Measurements from ENCODE around the gene ANGPTL8. TPM values are rescaled to one million over a fixed set of nuclear protein-coding genes. Genes with fewer than 3 reads are reported as not detected.

ANGPTL8 gene
- total and polyA plus RNA-seq, 4 donors, result 32.4 to 107 (median 67.6) TPM

- DNase-seq (ENCODE audit: low spot score), result no peak
- Histone ChIP-seq H3K4me3 (ENCODE audit: low read depth in 1 of 3, low read length in 3 of 3) (no peak overlapping the region), H3K36me3 (ENCODE audit: control insufficient read depth in 4 of 4, insufficient read depth in 3 of 4, low read depth in 1 of 4, low read length in 3 of 4) (peaks cover 0 to 18% (median 3%) of the 10 kb centered on the region in 4 donors), H3K27me3 (ENCODE audit: control insufficient read depth in 4 of 4, insufficient read depth in 4 of 4, low read length in 3 of 4) (no peaks in the 10 kb centered on the region), H3K9ac (ENCODE audit: low read depth in 1 of 2, low read length in 2 of 2) (no peak overlapping the region), H3K9me3 (ENCODE audit: control insufficient read depth in 4 of 4, low read length in 3 of 4) (no peaks in the 10 kb centered on the region), H3K27ac (ENCODE audit: low read depth in 1 of 2, low read length in 2 of 2) (no peak overlapping the region), H3K4me1 (ENCODE audit: control insufficient read depth in 4 of 4, insufficient read depth in 4 of 4, low read length in 3 of 4) (peaks cover 0 to 9% (median 6%) of the 10 kb centered on the region in 4 donors)
- TF ChIP-seq HNF4G (IDR thresholded peaks at IDR 0.05) (no peak), JUND (IDR thresholded peaks at IDR 0.05) (no peak), FOXA1 (IDR thresholded peaks at IDR 0.05) (no peak), ZBTB33 (IDR thresholded peaks at IDR 0.05) (no peak), RXRA (IDR thresholded peaks at IDR 0.05) (no peak), CTCF (IDR thresholded peaks at IDR 0.05; ENCODE audit: low read depth, low read length, missing input control) (no peak), HNF4A (conservative IDR thresholded peaks at IDR 0.05) (no peak), NR2F2 (IDR thresholded peaks at IDR 0.05) (no peak), ATF3 (IDR thresholded peaks at IDR 0.05) (no peak), YY1 (IDR thresholded peaks at IDR 0.05) (no peak), RAD21 (IDR thresholded peaks at IDR 0.05) (no peak), TAF1 (conservative IDR thresholded peaks at IDR 0.05) (no peak), FOXA2 (IDR thresholded peaks at IDR 0.05) (no peak), SP1 (IDR thresholded peaks at IDR 0.05) (no peak)
- 85% methylated on average over 7 of the region's 7 CpGs for WGBS
Measured at GRCh38 chr19:11230621-11231386, 8.6 kb upstream of the ANGPTL8 start.

GRCh38 chr19:11232555-11232954 lies 6.9 kb upstream of the ANGPTL8 start:
- peaks cover 0 to 20% (median 17%) of the 10 kb centered on the region in 4 donors for H3K4me1 ChIP-seq (ENCODE audit: control insufficient read depth in 4 of 4, insufficient read depth in 4 of 4, low read length in 3 of 4)
- TF ChIP-seq SP1 (IDR thresholded peaks at IDR 0.05) (no peak), NR2F2 (IDR thresholded peaks at IDR 0.05) (no peak), ZBTB33 (IDR thresholded peaks at IDR 0.05) (no peak), ATF3 (IDR thresholded peaks at IDR 0.05) (no peak), HNF4G (IDR thresholded peaks at IDR 0.05) (no peak), YY1 (IDR thresholded peaks at IDR 0.05) (no peak), MAX (IDR thresholded peaks at IDR 0.05) (no peak), FOXA1 (IDR thresholded peaks at IDR 0.05) (no peak), JUND (IDR thresholded peaks at IDR 0.05) (no peak), FOXA2 (IDR thresholded peaks at IDR 0.05) (no peak), GABPA (IDR thresholded peaks at IDR 0.05 in 1 of 2, conservative IDR thresholded peaks at IDR 0.05 in 1 of 2) (no peak), RXRA (IDR thresholded peaks at IDR 0.05) (no peak), RAD21 (IDR thresholded peaks at IDR 0.05) (no peak), REST (IDR thresholded peaks at IDR 0.05) (no peak), TAF1 (conservative IDR thresholded peaks at IDR 0.05) (no peak), EGR1 (IDR thresholded peaks at IDR 0.05; ENCODE audit: low read depth in 2 of 2) (no peak)
- H3K27ac ChIP-seq (ENCODE audit: low read depth in 1 of 2, low read length in 2 of 2), result no peak overlapping the region
- no peak overlapping the region for H3K4me3 ChIP-seq (ENCODE audit: low read depth in 1 of 3, low read length in 3 of 3)
- WGBS, result 91% methylated on average over 4 of the region's 4 CpGs
- no peak for DNase-seq (ENCODE audit: low spot score)
- peaks cover 0 to 18% (median 3%) of the 10 kb centered on the region in 4 donors for H3K36me3 ChIP-seq (ENCODE audit: control insufficient read depth in 4 of 4, insufficient read depth in 3 of 4, low read depth in 1 of 4, low read length in 3 of 4)
- no peak overlapping the region for H3K9ac ChIP-seq (ENCODE audit: low read depth in 1 of 2, low read length in 2 of 2)
- no peaks in the 10 kb centered on the region for H3K9me3 ChIP-seq (ENCODE audit: control insufficient read depth in 4 of 4, low read length in 3 of 4)
- H3K27me3 ChIP-seq (ENCODE audit: control insufficient read depth in 4 of 4, insufficient read depth in 4 of 4, low read length in 3 of 4), result no peaks in the 10 kb centered on the region
